Tibial nerve (tissue), 4 donors: ENCODE data around the gene PTPRG.

Source experiments
- EP300 ChIP-seq, 2 donors: sonication (generic); formaldehyde crosslinking; IDR thresholded peaks; one replicate each; pipeline ENCODE4 v1.6.1; 2017; ENCODE audit warnings: antibody characterized with exemption in 2 of 2, mild to moderate bottlenecking in 1 of 2
- POLR2A ChIP-seq, 2 donors: fragments of 450-650 bp; IDR thresholded peaks; one replicate each; pipeline ENCODE4 v1.6.1; 2017; ENCODE audit warnings: antibody characterized with exemption in 2 of 2, mild to moderate bottlenecking in 2 of 2, moderate library complexity in 2 of 2
- TF ChIP-seq, protein P1 (sequence below), 5 experiments: fragments of 200-600 bp in 3 of 5; fragments of 450-650 bp in 2 of 5; sonication (generic) in 3 of 5; IDR thresholded peaks; one replicate each; pipeline ENCODE4 v1.5.1; 2016 to 2019; ENCODE audit warnings: antibody characterized with exemption in 5 of 5, mild to moderate bottlenecking in 3 of 5, moderate library complexity in 2 of 5

DNA sequence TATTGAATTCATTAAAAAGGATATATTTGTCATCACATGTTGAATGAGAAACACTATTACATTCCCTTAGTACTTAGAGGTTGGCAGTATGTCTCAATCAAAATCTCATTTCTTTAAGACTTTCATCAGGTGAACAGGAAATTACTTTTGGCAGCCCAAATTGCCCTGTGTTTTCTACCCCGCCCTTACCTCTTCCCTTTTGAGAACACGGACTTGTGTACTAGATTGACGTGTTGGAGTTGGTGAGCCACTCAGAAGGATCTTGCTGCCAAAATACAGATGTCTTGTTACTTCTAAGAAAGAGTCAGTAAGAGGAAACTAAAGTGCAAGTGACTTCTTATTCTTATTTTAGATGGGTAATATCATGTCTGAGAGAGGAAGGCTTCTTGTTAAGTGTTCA lies 425.1 kb downstream of the PTPRG start:
- TF ChIP-seq, protein P1, sequence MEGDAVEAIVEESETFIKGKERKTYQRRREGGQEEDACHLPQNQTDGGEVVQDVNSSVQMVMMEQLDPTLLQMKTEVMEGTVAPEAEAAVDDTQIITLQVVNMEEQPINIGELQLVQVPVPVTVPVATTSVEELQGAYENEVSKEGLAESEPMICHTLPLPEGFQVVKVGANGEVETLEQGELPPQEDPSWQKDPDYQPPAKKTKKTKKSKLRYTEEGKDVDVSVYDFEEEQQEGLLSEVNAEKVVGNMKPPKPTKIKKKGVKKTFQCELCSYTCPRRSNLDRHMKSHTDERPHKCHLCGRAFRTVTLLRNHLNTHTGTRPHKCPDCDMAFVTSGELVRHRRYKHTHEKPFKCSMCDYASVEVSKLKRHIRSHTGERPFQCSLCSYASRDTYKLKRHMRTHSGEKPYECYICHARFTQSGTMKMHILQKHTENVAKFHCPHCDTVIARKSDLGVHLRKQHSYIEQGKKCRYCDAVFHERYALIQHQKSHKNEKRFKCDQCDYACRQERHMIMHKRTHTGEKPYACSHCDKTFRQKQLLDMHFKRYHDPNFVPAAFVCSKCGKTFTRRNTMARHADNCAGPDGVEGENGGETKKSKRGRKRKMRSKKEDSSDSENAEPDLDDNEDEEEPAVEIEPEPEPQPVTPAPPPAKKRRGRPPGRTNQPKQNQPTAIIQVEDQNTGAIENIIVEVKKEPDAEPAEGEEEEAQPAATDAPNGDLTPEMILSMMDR (IDR thresholded peaks at IDR 0.05): no peak
- TF ChIP-seq POLR2A (IDR thresholded peaks at IDR 0.05): no peak
- TF ChIP-seq EP300 (IDR thresholded peaks at IDR 0.05): no peak
